ENCODE data around the gene PPP1R3C.

DNA sequence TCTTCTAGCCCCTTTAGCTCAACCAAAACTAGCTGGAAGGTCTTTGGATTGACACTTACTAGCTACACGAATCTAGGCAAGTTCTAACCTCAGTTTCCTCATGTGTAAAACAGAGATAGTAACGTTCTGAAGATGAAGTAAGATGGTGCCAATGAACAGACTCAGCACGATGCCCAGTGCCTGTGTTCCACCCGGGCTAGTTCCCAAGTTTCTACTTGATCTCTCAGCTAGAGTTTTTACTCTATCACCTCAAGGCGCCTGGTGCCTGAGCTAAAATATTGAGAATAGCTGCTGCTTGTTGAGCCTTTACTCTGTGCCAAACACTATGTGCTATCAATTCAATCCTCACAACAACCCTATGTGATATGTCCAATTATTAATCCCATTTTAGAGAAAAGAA, 1.4 kb upstream of the PPP1R3C start:
- TF ChIP-seq, protein P1, sequence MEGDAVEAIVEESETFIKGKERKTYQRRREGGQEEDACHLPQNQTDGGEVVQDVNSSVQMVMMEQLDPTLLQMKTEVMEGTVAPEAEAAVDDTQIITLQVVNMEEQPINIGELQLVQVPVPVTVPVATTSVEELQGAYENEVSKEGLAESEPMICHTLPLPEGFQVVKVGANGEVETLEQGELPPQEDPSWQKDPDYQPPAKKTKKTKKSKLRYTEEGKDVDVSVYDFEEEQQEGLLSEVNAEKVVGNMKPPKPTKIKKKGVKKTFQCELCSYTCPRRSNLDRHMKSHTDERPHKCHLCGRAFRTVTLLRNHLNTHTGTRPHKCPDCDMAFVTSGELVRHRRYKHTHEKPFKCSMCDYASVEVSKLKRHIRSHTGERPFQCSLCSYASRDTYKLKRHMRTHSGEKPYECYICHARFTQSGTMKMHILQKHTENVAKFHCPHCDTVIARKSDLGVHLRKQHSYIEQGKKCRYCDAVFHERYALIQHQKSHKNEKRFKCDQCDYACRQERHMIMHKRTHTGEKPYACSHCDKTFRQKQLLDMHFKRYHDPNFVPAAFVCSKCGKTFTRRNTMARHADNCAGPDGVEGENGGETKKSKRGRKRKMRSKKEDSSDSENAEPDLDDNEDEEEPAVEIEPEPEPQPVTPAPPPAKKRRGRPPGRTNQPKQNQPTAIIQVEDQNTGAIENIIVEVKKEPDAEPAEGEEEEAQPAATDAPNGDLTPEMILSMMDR (IDR thresholded peaks at IDR 0.05), result no peak
- TF ChIP-seq POLR2A (IDR thresholded peaks at IDR 0.05), result no peak

Measured in adrenal gland (tissue), 5 donors.